PC-9 (cell line): ENCODE measurements around the gene PGC. TPM values are rescaled to one million over a fixed set of nuclear protein-coding genes. Genes with fewer than 3 reads are reported as not detected.

Experiments used
- BruUV-seq: library from RNA; stranded (reverse); fragments of 400-500 nt; replicated peaks from 2 replicates; lab custom pipeline; 2021; lab: Mats Ljungman, UMichigan
- CTCF ChIA-PET: fragments of 300-600 bp; sonication (Branson Sonifier 250); formaldehyde crosslinking; loops from one replicate; lab custom pipeline; 2022; ENCODE audit warnings: antibody characterized with exemption; lab: Charles Lee
- POLR2A ChIA-PET: fragments of 300-600 bp; sonication (Branson Sonifier 250); formaldehyde crosslinking; loops from one replicate; lab custom pipeline; 2022; ENCODE audit warnings: antibody characterized with exemption; ENCODE audit not compliant: unreplicated experiment; lab: Charles Lee
- DNase-seq, 2 experiments: peaks; one replicate each; pipeline versions ENCODE4 v3.0.0 to v3.0.0-alpha.2; 2015 to 2022; ENCODE audit warnings: mixed read lengths in 1 of 2
- H2AFZ ChIP-seq: fragments of 200-600 bp; sonication (generic); 2 replicates; pipeline ENCODE4 v1.8.1; 2017; ENCODE audit warnings: antibody characterized with exemption
- H3F3A ChIP-seq: fragments of 200-600 bp; sonication (generic); 2 replicates; pipeline ENCODE4 v1.8.1; 2017; ENCODE audit warnings: antibody characterized with exemption, mild to moderate bottlenecking, low read depth; ENCODE audit not compliant: insufficient read depth
- H3K27ac ChIP-seq: fragments of 200-600 bp; sonication (generic); 2 replicates; pipeline ENCODE4 v1.6.1; 2016; ENCODE audit warnings: mixed run types
- H3K27me3 ChIP-seq: fragments of 200-600 bp; sonication (generic); 2 replicates; pipeline ENCODE4 v1.6.1; 2016; ENCODE audit warnings: low read depth, mixed run types; ENCODE audit not compliant: insufficient read depth
- H3K36me3 ChIP-seq: fragments of 200-600 bp; sonication (generic); 2 replicates; pipeline ENCODE4 v1.6.1; 2016; ENCODE audit warnings: low read depth, mixed run types
- H3K4me1 ChIP-seq: fragments of 200-600 bp; sonication (generic); replicated peaks from 2 replicates; pipeline ENCODE4 v1.6.1; 2016; ENCODE audit warnings: mixed run types; ENCODE audit not compliant: insufficient read depth
- H3K4me2 ChIP-seq: fragments of 200-600 bp; sonication (generic); 2 replicates; pipeline ENCODE4 v1.6.1; 2017; ENCODE audit warnings: mixed run types
- H3K4me3 ChIP-seq: fragments of 200-600 bp; sonication (generic); 2 replicates; pipeline ENCODE4 v1.6.1; 2016; ENCODE audit warnings: mixed run types
- H3K79me2 ChIP-seq: fragments of 200-600 bp; sonication (generic); 2 replicates; pipeline ENCODE4 v1.6.1; 2017; ENCODE audit warnings: low read depth, mixed run types
- H3K9me2 ChIP-seq: fragments of 200-600 bp; sonication (generic); 2 replicates; pipeline ENCODE4 v1.8.1; 2017; ENCODE audit warnings: mild to moderate bottlenecking; ENCODE audit not compliant: insufficient read depth
- H3K9me3 ChIP-seq: fragments of 200-600 bp; sonication (generic); 2 replicates; pipeline ENCODE4 v1.8.1; 2016; ENCODE audit warnings: low read depth; ENCODE audit not compliant: insufficient read depth
- H4K20me1 ChIP-seq: fragments of 200-600 bp; sonication (generic); 2 replicates; pipeline ENCODE4 v1.8.1; 2017; ENCODE audit not compliant: insufficient read depth
- EZH2 ChIP-seq: fragments of 200-600 bp; sonication (generic); IDR thresholded peaks from 2 replicates; pipeline ENCODE4 v1.8.0; 2017; ENCODE audit warnings: antibody characterized with exemption, low read depth
- intact Hi-C: fragments of 100-400 bp; cut with micrococcal nuclease; formaldehyde crosslinking; loops from one replicate; pipeline ENCODE4 v1.10.0; 2022; ENCODE audit not compliant: unreplicated experiment
- total RNA-seq: library from RNA; stranded (reverse); gene quantifications from 2 replicates; pipeline ENCODE4 v1.2.3, GENCODE V29; 2021
- TF ChIP-seq, protein P1 (sequence below): fragments of 200-600 bp; sonication (generic); conservative IDR thresholded peaks from 2 replicates; pipeline ENCODE4 v1.6.1; 2017; ENCODE audit warnings: mixed run types, antibody characterized with exemption, mild to moderate bottlenecking, moderate library complexity

PGC gene
- total RNA-seq, 1 experiment from 2014 or later: not detected

DNA sequence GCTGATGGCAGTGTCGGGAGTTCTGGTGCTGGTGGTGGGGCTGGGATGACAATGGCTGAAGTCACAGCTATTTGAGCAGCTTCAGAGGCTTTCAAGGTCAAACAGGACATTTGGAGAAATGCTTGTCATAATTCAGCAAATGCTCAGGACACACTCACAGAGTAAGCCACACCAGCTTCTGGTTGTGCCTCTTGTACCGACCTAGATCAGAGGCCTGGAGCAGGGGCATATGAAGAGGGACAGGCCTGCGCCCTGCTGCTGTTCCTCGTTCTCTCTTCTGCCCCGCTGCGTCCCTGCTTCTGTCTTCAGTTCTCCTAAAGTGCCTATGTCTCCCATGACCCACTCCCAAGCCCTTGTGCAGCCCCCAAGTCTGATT, 893 bp upstream of the PGC start:
- Histone ChIP-seq H3K79me2 (no peaks in the 10 kb centered on the region), H2AFZ (no peak overlapping the region), H3K27ac (no peak overlapping the region), H3K27me3 (no peaks in the 10 kb centered on the region), H3K9me2 (no peaks in the 10 kb centered on the region), H3F3A (peaks cover 6% of the 10 kb centered on the region; the same call in 1 of the 2 replicates), H3K4me2 (no peak overlapping the region), H3K36me3 (no peaks in the 10 kb centered on the region), H4K20me1 (no peaks in the 10 kb centered on the region), H3K4me1 (peaks cover 22% of the 10 kb centered on the region), H3K4me3 (no peak overlapping the region), H3K9me3 (no peaks in the 10 kb centered on the region)
- TF ChIP-seq, protein P1, sequence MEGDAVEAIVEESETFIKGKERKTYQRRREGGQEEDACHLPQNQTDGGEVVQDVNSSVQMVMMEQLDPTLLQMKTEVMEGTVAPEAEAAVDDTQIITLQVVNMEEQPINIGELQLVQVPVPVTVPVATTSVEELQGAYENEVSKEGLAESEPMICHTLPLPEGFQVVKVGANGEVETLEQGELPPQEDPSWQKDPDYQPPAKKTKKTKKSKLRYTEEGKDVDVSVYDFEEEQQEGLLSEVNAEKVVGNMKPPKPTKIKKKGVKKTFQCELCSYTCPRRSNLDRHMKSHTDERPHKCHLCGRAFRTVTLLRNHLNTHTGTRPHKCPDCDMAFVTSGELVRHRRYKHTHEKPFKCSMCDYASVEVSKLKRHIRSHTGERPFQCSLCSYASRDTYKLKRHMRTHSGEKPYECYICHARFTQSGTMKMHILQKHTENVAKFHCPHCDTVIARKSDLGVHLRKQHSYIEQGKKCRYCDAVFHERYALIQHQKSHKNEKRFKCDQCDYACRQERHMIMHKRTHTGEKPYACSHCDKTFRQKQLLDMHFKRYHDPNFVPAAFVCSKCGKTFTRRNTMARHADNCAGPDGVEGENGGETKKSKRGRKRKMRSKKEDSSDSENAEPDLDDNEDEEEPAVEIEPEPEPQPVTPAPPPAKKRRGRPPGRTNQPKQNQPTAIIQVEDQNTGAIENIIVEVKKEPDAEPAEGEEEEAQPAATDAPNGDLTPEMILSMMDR: no peak
- no peak for TF ChIP-seq EZH2
- no TSS peak for BruUV-seq
- no peak for DNase-seq
- intact Hi-C loops: no loop called here
- ChIA-PET CTCF (no interaction called here), POLR2A (no interaction called here)

DNA sequence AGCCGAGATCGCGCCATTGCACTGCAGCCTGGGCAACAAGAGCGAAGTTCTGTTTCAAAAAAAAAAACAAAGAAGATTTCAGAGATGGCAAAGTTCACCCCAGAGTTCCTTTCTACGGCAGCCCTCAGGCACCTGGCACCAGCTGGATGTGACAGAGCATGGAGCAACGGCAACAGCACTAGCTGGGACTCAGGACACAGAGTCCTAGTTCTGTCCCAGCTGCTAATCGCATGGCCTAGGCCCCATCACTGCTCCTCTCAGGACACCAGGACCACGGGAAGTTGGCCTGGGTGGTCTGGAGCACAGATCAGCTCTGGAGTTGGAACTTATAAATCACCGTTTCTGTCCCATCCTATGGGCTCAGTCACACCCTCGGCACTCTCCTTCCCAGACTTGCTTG, 1.1 kb downstream of the PGC start:
- no peaks in the 10 kb centered on the region for H3K27me3 ChIP-seq
- H3K4me1 ChIP-seq: peaks cover 42% of the 10 kb centered on the region
- no peak overlapping the region for H3K4me2 ChIP-seq
- CTCF ChIA-PET: no interaction called here
- BruUV-seq: no TSS peak
- peaks cover 26% of the 10 kb centered on the region for H3F3A ChIP-seq
- H2AFZ ChIP-seq: no peak overlapping the region
- H3K9me2 ChIP-seq: no peaks in the 10 kb centered on the region
- POLR2A ChIA-PET: no interaction called here
- no peaks in the 10 kb centered on the region for H3K9me3 ChIP-seq
- no peak overlapping the region for H3K27ac ChIP-seq
- intact Hi-C loops: no loop called here
- no peak overlapping the region for H3K4me3 ChIP-seq
- TF ChIP-seq EZH2: no peak
- TF ChIP-seq, protein P1: no peak
- H3K36me3 ChIP-seq: no peaks in the 10 kb centered on the region
- H3K79me2 ChIP-seq: no peaks in the 10 kb centered on the region
- no peaks in the 10 kb centered on the region for H4K20me1 ChIP-seq
- DNase-seq: no peak

DNA sequence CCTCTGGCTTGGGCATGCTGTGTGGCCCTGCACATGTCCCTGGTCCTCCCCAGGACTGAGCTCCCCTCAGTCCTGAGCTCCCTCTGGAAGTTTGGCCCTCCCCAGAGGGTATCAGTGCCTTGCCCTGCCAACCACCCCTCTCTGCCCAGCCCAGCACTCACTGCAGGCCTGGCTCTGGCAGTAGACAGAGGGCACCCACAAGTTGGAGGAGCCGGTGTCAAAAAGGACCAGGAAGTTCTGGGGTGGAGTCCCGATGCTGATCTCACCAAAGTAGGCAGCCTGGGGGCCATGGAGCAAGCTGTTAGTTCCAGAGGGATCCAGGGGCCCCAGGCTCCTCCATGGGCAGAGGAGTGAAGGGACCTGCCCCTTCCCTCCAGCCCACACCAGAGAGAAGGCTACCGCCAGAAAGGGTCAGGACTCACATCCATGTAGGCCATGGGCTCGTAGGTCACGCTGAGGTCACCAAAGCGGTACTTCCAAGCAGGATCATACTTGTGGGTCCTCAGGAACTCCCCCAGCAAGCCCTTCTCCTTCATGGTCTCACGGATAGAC, 2.9 kb downstream of the PGC start:
- no peak overlapping the region for H3K4me3 ChIP-seq
- CTCF ChIA-PET: no interaction called here
- no peak for DNase-seq
- H3K9me2 ChIP-seq: no peaks in the 10 kb centered on the region
- H3K36me3 ChIP-seq: no peaks in the 10 kb centered on the region
- no peaks in the 10 kb centered on the region for H4K20me1 ChIP-seq
- H2AFZ ChIP-seq: no peak overlapping the region
- no peaks in the 10 kb centered on the region for H3K27me3 ChIP-seq
- H3K4me2 ChIP-seq: no peak overlapping the region
- TF ChIP-seq, protein P1: no peak
- no peak for TF ChIP-seq EZH2
- H3K79me2 ChIP-seq: no peaks in the 10 kb centered on the region
- POLR2A ChIA-PET: interaction anchor here (0.5 kb wide), 1 partner anchor 25 kb away, joined by 4 read pairs; no protein-coding TSS in a partner anchor
- BruUV-seq: no TSS peak
- no peaks in the 10 kb centered on the region for H3K9me3 ChIP-seq
- peaks cover 57% of the 10 kb centered on the region for H3K4me1 ChIP-seq
- no peak overlapping the region for H3K27ac ChIP-seq
- intact Hi-C loops: no loop called here
- peaks cover 31% of the 10 kb centered on the region for H3F3A ChIP-seq
